C4-2B (cell line): ENCODE measurements around the gene CCNO.

ENCODE experiments used
- H3K27ac ChIP-seq: fragments of 450-650 bp; 2 replicates; pipeline ENCODE4 v1.5.1; 2017
- CTCF ChIP-seq: fragments of 450-650 bp; conservative IDR thresholded peaks from 2 replicates; pipeline ENCODE4 v1.5.1; 2017; ENCODE audit warnings: mild to moderate bottlenecking
- ZFX ChIP-seq: fragments of 450-650 bp; IDR thresholded peaks from 2 replicates; pipeline ENCODE4 v1.6.1; 2017

The CCNO gene

GRCh38 chr5:55227664-55228430 lies 5.6 kb downstream of the CCNO start:
- TF ChIP-seq CTCF, result no peak
- H3K27ac ChIP-seq, result peak overlapping the region; percentile 18

- peak within 1 kb of the TSS; percentile 18 for H3K27ac ChIP-seq
- no peak for TF ChIP-seq ZFX
- peak; percentile 51 for TF ChIP-seq CTCF
These were observed 6.3 kb downstream of the CCNO start, which contains the start of gene MCIDAS for GRCh38 chr5:55226934-55227663. MCIDAS (minus strand) TSS chr5:55227315; CDS start chr5:55227138, 177 bp downstream.

- no peak for TF ChIP-seq ZFX
- peak; percentile 56 for TF ChIP-seq CTCF
- H3K27ac ChIP-seq, result peak overlapping the region; percentile 18; the same call in 1 of the 2 replicates
These were observed 7.1 kb downstream of the CCNO start for GRCh38 chr5:55226027-55226933.

GRCh38 chr5:55225346-55225745 lies 8.1 kb downstream of the CCNO start:
- no peak for TF ChIP-seq CTCF
- no peak for TF ChIP-seq ZFX
- H3K27ac ChIP-seq, result no peak overlapping the region

GRCh38 chr5:55223812-55224240 lies 9.6 kb downstream of the CCNO start:
- TF ChIP-seq ZFX (no peak), CTCF (no peak)
- no peak overlapping the region for H3K27ac ChIP-seq

GRCh38 chr5:55222985-55223811 lies 10.2 kb downstream of the CCNO start:
- no peak overlapping the region for H3K27ac ChIP-seq
- TF ChIP-seq ZFX, result no peak
- no peak for TF ChIP-seq CTCF
